ENCODE results near the gene ZNF487. TPM values are rescaled to one million over a fixed set of nuclear protein-coding genes. Genes with fewer than 3 reads are reported as not detected.

The ZNF487 gene
- total RNA-seq, 1 experiment from 2014 or later: 7.6 TPM

DNA sequence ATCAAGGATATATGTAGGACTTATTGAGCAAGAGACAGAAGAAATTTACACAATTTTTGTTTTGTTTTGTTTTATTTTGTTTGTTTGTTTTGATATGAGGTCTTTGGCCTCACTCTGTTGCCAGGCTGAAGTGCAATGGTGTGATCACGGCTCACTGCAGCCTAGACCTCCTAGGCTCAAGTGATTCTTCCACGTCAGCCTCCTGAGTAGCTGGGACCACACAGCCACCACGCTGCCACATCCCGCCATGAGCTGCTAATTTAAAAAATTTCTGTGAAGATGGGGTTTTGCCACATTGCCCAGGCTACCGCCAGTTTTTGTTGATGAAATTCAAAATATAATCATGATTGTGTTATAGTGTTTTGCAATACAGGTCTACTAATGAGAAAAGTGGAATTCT is 54.9 kb downstream of the ZNF487 start:
- CTCF ChIA-PET: interaction anchor here (0.6 kb wide), 1 partner anchor 58 kb away, joined by 4 read pairs; no protein-coding TSS in a partner anchor
- BruUV-seq (replicated peaks): no TSS peak

GRCh38 chr10:43502931-43503330 is 66.0 kb downstream of the ZNF487 start:
- DNase-seq (ENCODE audit: low read depth, low spot score): no peak
- Histone ChIP-seq H3K9me3 (ENCODE audit: control insufficient read depth, insufficient read depth, low read depth, low read length) (no peaks in the 10 kb centered on the region), H3K36me3 (ENCODE audit: control insufficient read depth, insufficient read depth, low read length) (no peaks in the 10 kb centered on the region), H3K4me1 (ENCODE audit: control insufficient read depth, insufficient read depth, low read length) (no peaks in the 10 kb centered on the region), H3K27me3 (ENCODE audit: control insufficient read depth, insufficient read depth, low read length) (no peaks in the 10 kb centered on the region), H3K4me3 (ENCODE audit: low read depth in 2 of 2, low read length in 2 of 2) (no peak overlapping the region), H3K27ac (ENCODE audit: low read length) (no peak overlapping the region)
- no peak for ATAC-seq
- ChIA-PET CTCF (no interaction called here), POLR2A (interaction anchor here (0.6 kb wide), 1 partner anchor 1374 kb away, joined by 10 read pairs; no protein-coding TSS in a partner anchor)
- in situ Hi-C loops (cut with HindIII; ENCODE audit: low pct_unique_long_range_greater_than_20kb, low sequenced_read_pairs) (no loop called here), intact Hi-C loops (cut with micrococcal nuclease; ENCODE audit: unreplicated experiment) (no loop called here)
- TF ChIP-seq POLR2AphosphoS5 (IDR thresholded peaks at IDR 0.05; ENCODE audit: low read depth, low read length): no peak
- no peak for TF ChIP-seq SIN3A (IDR thresholded peaks at IDR 0.05; ENCODE audit: borderline replicate concordance, insufficient read depth, low read depth, low read length)
- no peak for TF ChIP-seq REST (IDR thresholded peaks at IDR 0.05; ENCODE audit: insufficient read depth in 1 of 2, low read depth in 2 of 2, low read length in 1 of 2)
- no peak for TF ChIP-seq TCF7L2 (IDR thresholded peaks at IDR 0.05; ENCODE audit: low read depth, low read length)
- TF ChIP-seq, protein P1, sequence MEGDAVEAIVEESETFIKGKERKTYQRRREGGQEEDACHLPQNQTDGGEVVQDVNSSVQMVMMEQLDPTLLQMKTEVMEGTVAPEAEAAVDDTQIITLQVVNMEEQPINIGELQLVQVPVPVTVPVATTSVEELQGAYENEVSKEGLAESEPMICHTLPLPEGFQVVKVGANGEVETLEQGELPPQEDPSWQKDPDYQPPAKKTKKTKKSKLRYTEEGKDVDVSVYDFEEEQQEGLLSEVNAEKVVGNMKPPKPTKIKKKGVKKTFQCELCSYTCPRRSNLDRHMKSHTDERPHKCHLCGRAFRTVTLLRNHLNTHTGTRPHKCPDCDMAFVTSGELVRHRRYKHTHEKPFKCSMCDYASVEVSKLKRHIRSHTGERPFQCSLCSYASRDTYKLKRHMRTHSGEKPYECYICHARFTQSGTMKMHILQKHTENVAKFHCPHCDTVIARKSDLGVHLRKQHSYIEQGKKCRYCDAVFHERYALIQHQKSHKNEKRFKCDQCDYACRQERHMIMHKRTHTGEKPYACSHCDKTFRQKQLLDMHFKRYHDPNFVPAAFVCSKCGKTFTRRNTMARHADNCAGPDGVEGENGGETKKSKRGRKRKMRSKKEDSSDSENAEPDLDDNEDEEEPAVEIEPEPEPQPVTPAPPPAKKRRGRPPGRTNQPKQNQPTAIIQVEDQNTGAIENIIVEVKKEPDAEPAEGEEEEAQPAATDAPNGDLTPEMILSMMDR (IDR thresholded peaks at IDR 0.05): no peak
- BruUV-seq (replicated peaks): no TSS peak

More for the DNA sequence above, 54.9 kb downstream of the ZNF487 start:
- in situ Hi-C loops (cut with HindIII; ENCODE audit: low pct_unique_long_range_greater_than_20kb, low sequenced_read_pairs): no loop called here
- DNase-seq (ENCODE audit: low read depth, low spot score): no peak
- ATAC-seq: no peak
- Histone ChIP-seq H3K4me3 (ENCODE audit: low read depth in 2 of 2, low read length in 2 of 2) (no peak overlapping the region), H3K36me3 (ENCODE audit: control insufficient read depth, insufficient read depth, low read length) (no peaks in the 10 kb centered on the region), H3K4me1 (ENCODE audit: control insufficient read depth, insufficient read depth, low read length) (no peaks in the 10 kb centered on the region), H3K27ac (ENCODE audit: low read length) (no peak overlapping the region), H3K9me3 (ENCODE audit: control insufficient read depth, insufficient read depth, low read depth, low read length) (0 out of 2 replicates have a peak, but pooled peaks cover 1% of the 10 kb centered on the region), H3K27me3 (ENCODE audit: control insufficient read depth, insufficient read depth, low read length) (no peaks in the 10 kb centered on the region)
- TF ChIP-seq, protein P1 (IDR thresholded peaks at IDR 0.05): no peak
- TF ChIP-seq REST (IDR thresholded peaks at IDR 0.05; ENCODE audit: insufficient read depth in 1 of 2, low read depth in 2 of 2, low read length in 1 of 2): no peak
- TF ChIP-seq TCF7L2 (IDR thresholded peaks at IDR 0.05; ENCODE audit: low read depth, low read length): no peak
- TF ChIP-seq SIN3A (IDR thresholded peaks at IDR 0.05; ENCODE audit: borderline replicate concordance, insufficient read depth, low read depth, low read length): no peak
- TF ChIP-seq POLR2AphosphoS5 (IDR thresholded peaks at IDR 0.05; ENCODE audit: low read depth, low read length): no peak
- intact Hi-C loops (cut with micrococcal nuclease; ENCODE audit: unreplicated experiment): no loop called here
- POLR2A ChIA-PET: interaction anchor here (0.6 kb wide), 1 partner anchor 51 kb away, joined by 3 read pairs; no protein-coding TSS in a partner anchor

Measured in Panc1 (cell line).